Endothelial cell of umbilical vein (primary cell): Measurements from ENCODE around the gene TMEM108. TPM values are rescaled to one million over a fixed set of nuclear protein-coding genes. Genes with fewer than 3 reads are reported as not detected.

Experiments
- BruUV-seq: library from RNA; stranded (reverse); fragments of 400-500 nt; replicated peaks from 2 replicates; lab custom pipeline; 2021; lab: Mats Ljungman, UMichigan
- CTCF ChIA-PET: fragments of 300-600, 350-600 bp; sonication (Branson Sonifier 250); formaldehyde crosslinking; loops from one replicate; lab custom pipeline; 2021; ENCODE audit warnings: antibody characterized with exemption, inconsistent platforms; lab: Charles Lee
- POLR2A ChIA-PET: fragments of 300-600, 350-600 bp; sonication (Branson Sonifier 250); formaldehyde crosslinking; loops from one replicate; lab custom pipeline; 2021; ENCODE audit warnings: antibody characterized with exemption, inconsistent platforms; lab: Charles Lee
- DNase-seq: peaks from one replicate; pipeline ENCODE4 v3.0.0-alpha.2; 2011; ENCODE audit warnings: low read depth, low spot score
- FAIRE-seq: peaks from 2 replicates; lab custom pipeline; 2011; peaks lifted over from hg19 to GRCh38; lab: Jason Lieb, UNC
- H2AFZ ChIP-seq: 2 replicates; pipeline ENCODE4 v1.6.0; 2012; ENCODE audit warnings: low read depth, low read length, control low read depth, inconsistent platforms
- H3K27ac ChIP-seq: 2 replicates; pipeline ENCODE4 v1.5.1; 2011; ENCODE audit warnings: low read depth, mild to moderate bottlenecking, control low read depth, low read length, moderate library complexity; ENCODE audit not compliant: insufficient read depth
- H3K27me3 ChIP-seq, 2 experiments: 2 replicates each; pipeline versions ENCODE4 v1.6.0 to v1.6.1; 2011; ENCODE audit warnings: low read length in 2 of 2, mixed read lengths in 1 of 2; ENCODE audit not compliant: control insufficient read depth in 2 of 2, insufficient read depth in 2 of 2
- H3K36me3 ChIP-seq, 2 experiments: 2 replicates in 1 of 2; 3 replicates in 1 of 2; pipeline ENCODE4 v1.5.1; 2011; ENCODE audit warnings: low read length in 2 of 2, mild to moderate bottlenecking in 1 of 2, moderate library complexity in 1 of 2; ENCODE audit not compliant: control insufficient read depth in 2 of 2, insufficient read depth in 2 of 2; ENCODE audit errors: extremely low read depth in 1 of 2
- H3K4me1 ChIP-seq: 3 replicates; pipeline ENCODE4 v1.5.1; 2011; ENCODE audit warnings: mild to moderate bottlenecking, low read length; ENCODE audit not compliant: control insufficient read depth, insufficient read depth; ENCODE audit errors: extremely low read depth
- H3K4me2 ChIP-seq: 2 replicates; pipeline ENCODE4 v1.6.1; 2011; ENCODE audit warnings: low read length, control low read depth, mixed read lengths; ENCODE audit not compliant: insufficient read depth
- H3K4me3 ChIP-seq, 3 experiments: fragments of 200-600 bp in 1 of 3; sonication (generic), shearing (Covaris generic) in 1 of 3; replicated peaks in 1 of 3; 2 replicates each; pipeline ENCODE4 v1.5.1; 2011 to 2016; ENCODE audit warnings: control low read depth in 3 of 3, low read length in 3 of 3, mild to moderate bottlenecking in 2 of 3, inconsistent platforms in 1 of 3, low read depth in 1 of 3, moderate library complexity in 1 of 3; ENCODE audit not compliant: insufficient read depth in 1 of 3
- H3K79me2 ChIP-seq: 2 replicates; pipeline ENCODE4 v1.6.0; 2012; ENCODE audit warnings: low read length, inconsistent platforms; ENCODE audit not compliant: control insufficient read depth, insufficient read depth
- H3K9ac ChIP-seq: replicated peaks from 2 replicates; pipeline ENCODE3; 2011; ENCODE audit warnings: low read length, control low read depth; ENCODE audit not compliant: insufficient read depth; ENCODE audit errors: extremely low read depth
- H3K9me1 ChIP-seq: replicated peaks from 3 replicates; pipeline ENCODE4 v1.6.0; 2011; ENCODE audit warnings: mild to moderate bottlenecking, low read length; ENCODE audit not compliant: control insufficient read depth, insufficient read depth; ENCODE audit errors: extremely low read depth
- H3K9me3 ChIP-seq: replicated peaks from 2 replicates; pipeline ENCODE4 v1.5.1; 2012; ENCODE audit warnings: low read length, inconsistent platforms; ENCODE audit not compliant: control insufficient read depth, insufficient read depth
- H4K20me1 ChIP-seq: replicated peaks from 2 replicates; pipeline ENCODE3; 2011; ENCODE audit warnings: mild to moderate bottlenecking, low read length; ENCODE audit not compliant: control insufficient read depth, insufficient read depth; ENCODE audit errors: extremely low read depth
- EZH2 ChIP-seq: IDR thresholded peaks from 2 replicates; pipeline ENCODE4 v1.6.1; 2012; ENCODE audit warnings: borderline replicate concordance, low read depth, mild to moderate bottlenecking, moderate library complexity, low read length, inconsistent platforms; ENCODE audit not compliant: severe bottlenecking
- FOS ChIP-seq: IDR thresholded peaks from 2 replicates; pipeline ENCODE4 v1.6.1; 2011; ENCODE audit warnings: mild to moderate bottlenecking, low read length, moderate library complexity, borderline replicate concordance; ENCODE audit not compliant: insufficient read depth
- GATA2 ChIP-seq: IDR thresholded peaks from 2 replicates; pipeline ENCODE4 v1.7.0; 2011; ENCODE audit warnings: low read depth, mild to moderate bottlenecking, moderate library complexity, mixed read lengths, low read length; ENCODE audit not compliant: insufficient read length, insufficient read depth
- JUN ChIP-seq: IDR thresholded peaks from 2 replicates; pipeline ENCODE4 v1.6.1; 2011; ENCODE audit warnings: borderline replicate concordance, low read depth; ENCODE audit not compliant: insufficient read length, insufficient read depth
- MYC ChIP-seq: IDR thresholded peaks from one replicate; pipeline ENCODE4 v1.6.1; 2011; ENCODE audit warnings: mild to moderate bottlenecking, low read depth, low read length
- POLR2A ChIP-seq: IDR thresholded peaks from 2 replicates; pipeline ENCODE4 v1.6.1; 2012; ENCODE audit warnings: low read depth, mild to moderate bottlenecking, control low read depth, low read length
- dilution Hi-C: fragments of 300-500 bp; cut with MboI; formaldehyde crosslinking; loops from one replicate; pipeline ENCODE4 v1.15.0; 2019; ENCODE audit warnings: low sequenced_read_pairs; ENCODE audit not compliant: extremely low pct_ligation_motif_present
- intact Hi-C: fragments of 100-400 bp; cut with micrococcal nuclease; formaldehyde crosslinking; loops from one replicate; pipeline ENCODE4 v1.10.0; 2022
- polyA plus RNA-seq, 4 experiments: library from polyadenylated mRNA; depleted of rRNA in 3 of 4; stranded (reverse) in 3 of 4; unstranded in 1 of 4; fragments of >200 nt; gene quantifications; 2 replicates each; pipeline versions ENCODE4 v1.2.1 to v1.2.3, GENCODE V29; 2011 to 2012; ENCODE audit warnings: missing spikeins in 1 of 4
- total RNA-seq: library from RNA; stranded (reverse); gene quantifications from 2 replicates; pipeline ENCODE4 v1.2.3, GENCODE V29; 2021
- TF ChIP-seq, protein P1 (sequence below): IDR thresholded peaks from 2 replicates; pipeline ENCODE4 v1.6.1; 2011; ENCODE audit not compliant: insufficient read depth, insufficient read length
- TF ChIP-seq, protein P2 (sequence below), 2 donors: IDR thresholded peaks; 1 replicate in 1 of 2; 2 replicates in 1 of 2; pipeline ENCODE4 v1.5.1; 2011; ENCODE audit warnings: low read length in 2 of 2, mild to moderate bottlenecking in 2 of 2, moderate library complexity in 2 of 2, control low read depth in 1 of 2, inconsistent platforms in 1 of 2, low read depth in 1 of 2; ENCODE audit not compliant: insufficient read depth in 1 of 2; ENCODE audit errors: extremely low read depth in 1 of 2

TMEM108 gene
- total and polyA plus RNA-seq, 2 donors (not counting 3 experiments of a cell fraction or from before 2014, with no cell fraction given) = 0.40 to 1.1 TPM

DNA sequence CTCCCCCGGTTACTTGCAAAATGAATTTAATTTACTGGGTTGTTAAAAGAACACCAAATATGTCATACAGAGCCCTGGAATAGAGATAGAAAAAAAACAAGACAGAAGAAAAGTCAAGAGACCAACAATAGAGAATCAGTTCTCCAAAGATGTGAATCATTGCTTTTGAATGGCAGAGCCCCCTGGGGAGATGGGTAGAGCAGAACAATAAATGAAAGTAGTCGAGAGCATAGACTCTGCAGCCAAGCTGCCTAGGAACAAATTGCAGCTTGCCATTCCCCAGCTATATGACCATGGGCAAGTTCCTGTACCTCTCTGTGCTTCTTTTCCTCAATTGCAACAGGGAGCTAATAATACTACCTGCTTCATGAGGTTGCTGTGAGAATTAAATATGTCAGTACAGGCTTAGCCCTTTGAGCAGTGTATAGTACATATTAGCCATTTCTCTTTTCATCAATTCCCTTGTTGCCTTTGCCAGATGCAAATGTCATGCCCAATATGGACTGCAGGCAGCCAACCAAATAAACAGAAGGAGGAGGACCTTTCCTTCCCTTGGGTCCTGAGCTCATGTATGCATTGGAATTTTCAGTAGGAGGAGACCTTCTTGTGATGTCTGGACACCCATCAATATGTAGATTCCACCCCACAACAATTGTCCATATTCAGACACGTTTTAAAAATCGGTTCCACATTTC is 336.7 kb downstream of the TMEM108 start:
- Histone ChIP-seq H4K20me1 (no peaks in the 10 kb centered on the region), H2AFZ (no peak overlapping the region), H3K79me2 (no peaks in the 10 kb centered on the region), H3K4me1 (no peaks in the 10 kb centered on the region), H3K27ac (no peak overlapping the region), H3K9me1 (no peaks in the 10 kb centered on the region), H3K4me2 (no peak overlapping the region), H3K4me3 (no peak overlapping the region), H3K9me3 (no peaks in the 10 kb centered on the region), H3K9ac (no peak overlapping the region), H3K36me3 (no peaks in the 10 kb centered on the region), H3K27me3 (no peaks in the 10 kb centered on the region)
- no peak for FAIRE-seq
- dilution Hi-C loops (no loop called here), intact Hi-C loops (no loop called here)
- TF ChIP-seq GATA2 (no peak), FOS (no peak), MYC (no peak), EZH2 (no peak), JUN (no peak), POLR2A (no peak)
- TF ChIP-seq, protein P1, sequence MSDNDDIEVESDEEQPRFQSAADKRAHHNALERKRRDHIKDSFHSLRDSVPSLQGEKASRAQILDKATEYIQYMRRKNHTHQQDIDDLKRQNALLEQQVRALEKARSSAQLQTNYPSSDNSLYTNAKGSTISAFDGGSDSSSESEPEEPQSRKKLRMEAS = no peak
- TF ChIP-seq, protein P2, sequence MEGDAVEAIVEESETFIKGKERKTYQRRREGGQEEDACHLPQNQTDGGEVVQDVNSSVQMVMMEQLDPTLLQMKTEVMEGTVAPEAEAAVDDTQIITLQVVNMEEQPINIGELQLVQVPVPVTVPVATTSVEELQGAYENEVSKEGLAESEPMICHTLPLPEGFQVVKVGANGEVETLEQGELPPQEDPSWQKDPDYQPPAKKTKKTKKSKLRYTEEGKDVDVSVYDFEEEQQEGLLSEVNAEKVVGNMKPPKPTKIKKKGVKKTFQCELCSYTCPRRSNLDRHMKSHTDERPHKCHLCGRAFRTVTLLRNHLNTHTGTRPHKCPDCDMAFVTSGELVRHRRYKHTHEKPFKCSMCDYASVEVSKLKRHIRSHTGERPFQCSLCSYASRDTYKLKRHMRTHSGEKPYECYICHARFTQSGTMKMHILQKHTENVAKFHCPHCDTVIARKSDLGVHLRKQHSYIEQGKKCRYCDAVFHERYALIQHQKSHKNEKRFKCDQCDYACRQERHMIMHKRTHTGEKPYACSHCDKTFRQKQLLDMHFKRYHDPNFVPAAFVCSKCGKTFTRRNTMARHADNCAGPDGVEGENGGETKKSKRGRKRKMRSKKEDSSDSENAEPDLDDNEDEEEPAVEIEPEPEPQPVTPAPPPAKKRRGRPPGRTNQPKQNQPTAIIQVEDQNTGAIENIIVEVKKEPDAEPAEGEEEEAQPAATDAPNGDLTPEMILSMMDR (IDR thresholded peaks at IDR 0.05; ENCODE audit: extremely low read depth in 1 of 2, insufficient read depth in 1 of 2, low read depth in 1 of 2, low read length in 2 of 2) = no peak
- CTCF ChIA-PET = interaction anchor here (1.3 to 19.2 kb wide), 3 partner anchors 10 to 644 kb away, joined by 5 to 528 read pairs (median 6); no protein-coding TSS in a partner anchor
- DNase-seq = no peak
- BruUV-seq = no TSS peak
- POLR2A ChIA-PET = no interaction called here
